GM19397 (cell line): ENCODE measurements around the gene TMEM63C.

Source experiments
- ATAC-seq: cut with Tn5 transposase; IDR thresholded peaks from one replicate; pipeline ENCODE4 v1.9.1; 2021; ENCODE audit warnings: mild to moderate bottlenecking, moderate library complexity; ENCODE audit not compliant: unreplicated experiment

TMEM63C gene

DNA sequence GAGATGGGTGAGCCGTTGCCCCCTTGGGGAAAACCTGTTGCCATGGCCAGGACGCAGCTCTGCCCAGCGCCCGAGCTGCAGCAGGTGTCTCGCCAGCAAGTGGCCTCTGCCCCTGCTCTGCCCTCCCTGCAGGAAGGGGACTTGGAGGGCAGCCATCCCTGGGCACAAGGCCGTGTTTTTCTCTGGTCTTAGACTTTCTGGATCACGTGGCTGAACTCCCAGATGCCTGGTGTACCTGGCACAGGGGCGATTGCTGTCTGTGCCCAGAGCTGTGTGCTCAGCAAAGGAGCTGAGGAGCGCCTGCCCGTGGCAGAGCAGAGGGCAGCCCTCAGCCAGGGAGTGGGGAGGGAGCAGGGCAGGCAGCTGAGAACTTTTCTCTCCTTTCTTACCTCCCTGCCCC, 38.0 kb downstream of the TMEM63C start:
- no peak for ATAC-seq

DNA sequence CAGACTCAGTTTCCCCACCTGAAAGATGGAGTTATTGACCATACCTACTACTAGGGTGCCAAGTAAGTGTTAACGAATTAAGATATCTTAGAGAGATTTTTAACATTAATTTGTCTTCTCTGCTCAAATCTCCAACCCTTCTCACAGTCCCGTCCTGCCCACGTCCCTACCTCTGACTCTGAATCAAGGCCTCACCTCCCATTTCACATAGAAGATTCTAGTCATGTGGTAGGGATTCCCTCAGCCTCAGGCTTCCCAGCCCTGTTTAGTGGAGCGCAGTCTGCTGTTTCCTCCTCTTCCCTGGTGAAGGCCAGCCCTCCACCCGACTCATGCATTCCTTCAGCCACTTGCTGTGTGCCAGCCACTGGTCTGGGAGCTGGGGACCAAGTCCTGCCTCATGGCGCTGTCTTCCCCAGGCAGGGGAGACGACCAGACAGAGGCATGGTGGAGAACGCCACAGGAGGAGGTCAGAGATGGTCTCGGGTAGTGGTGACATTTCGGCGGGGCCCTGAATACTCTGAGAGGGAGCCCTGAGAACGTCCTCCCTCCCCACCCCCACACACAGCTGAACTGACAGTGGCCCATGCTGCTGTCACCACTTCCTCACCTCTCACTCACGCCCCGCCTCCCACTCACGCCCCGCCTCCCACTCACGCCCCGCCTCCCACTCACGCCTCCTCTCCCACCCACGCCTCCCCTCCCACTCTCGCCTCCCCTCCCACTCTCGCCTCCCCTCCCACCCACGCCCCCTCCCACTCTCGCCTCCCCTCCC, 38.8 kb downstream of the TMEM63C start:
- ATAC-seq: no peak

DNA sequence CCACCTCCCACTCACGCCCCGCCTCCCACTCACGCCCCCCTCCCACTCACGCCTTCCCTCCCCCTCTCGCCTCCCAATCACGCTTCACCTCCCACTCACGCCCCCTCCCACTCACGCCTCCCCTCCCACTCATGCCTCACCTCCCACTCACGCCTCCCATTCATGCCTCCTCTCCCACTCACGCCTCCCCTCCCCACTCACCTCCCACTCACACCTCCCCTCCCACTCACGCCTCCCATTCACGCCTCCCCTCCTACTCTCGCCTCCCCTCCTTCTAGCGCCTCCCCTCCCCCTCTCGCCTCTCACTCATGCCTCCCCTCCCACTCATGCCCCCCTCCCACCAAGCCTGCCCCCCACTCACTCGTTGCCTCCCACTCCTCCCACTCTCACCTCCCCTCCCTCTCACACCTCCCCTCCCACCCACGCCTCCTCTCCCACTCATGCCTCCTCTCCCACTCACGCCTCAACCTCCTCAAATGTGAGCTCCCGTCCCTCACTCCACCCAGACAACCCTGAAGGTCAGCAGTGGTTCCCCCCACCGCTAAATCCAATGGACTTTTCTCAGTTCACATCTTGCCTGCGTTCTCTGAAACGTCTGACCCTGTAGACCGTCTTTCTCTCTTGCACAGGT, 39.8 kb downstream of the TMEM63C start:
- ATAC-seq: no peak

DNA sequence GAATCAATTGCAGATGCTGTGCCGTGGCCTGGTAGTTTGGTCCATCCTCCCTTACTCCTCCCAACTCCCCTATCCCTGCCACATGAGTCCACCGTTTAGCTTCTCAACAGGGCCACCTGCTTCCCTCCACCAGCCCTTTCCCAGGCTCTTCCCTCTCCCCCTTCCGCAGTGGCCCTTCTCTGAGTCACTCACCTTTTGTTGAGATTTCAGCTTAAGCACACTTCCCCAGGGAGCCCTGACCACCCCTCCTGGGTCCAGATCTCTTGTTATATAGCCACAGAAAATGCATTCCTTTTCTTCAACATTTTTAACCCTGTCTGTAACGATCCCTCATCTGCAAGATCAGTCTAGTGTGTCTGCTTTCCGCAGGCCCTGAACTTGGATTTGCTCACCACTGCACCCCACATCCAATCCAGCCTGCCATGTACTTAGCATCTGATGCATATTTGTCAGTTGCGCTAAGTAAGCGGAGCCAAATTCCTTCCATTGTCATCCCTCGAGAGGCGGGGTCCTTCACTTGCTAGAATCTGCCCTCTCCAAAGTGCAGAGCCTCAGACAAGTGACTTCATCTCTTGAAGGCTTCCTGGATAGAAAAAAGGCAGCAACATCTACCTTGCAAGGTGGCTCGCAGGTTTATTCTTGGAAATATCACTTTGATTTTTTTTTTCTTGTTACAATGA, 41.1 kb downstream of the TMEM63C start:
- ATAC-seq: no peak

DNA sequence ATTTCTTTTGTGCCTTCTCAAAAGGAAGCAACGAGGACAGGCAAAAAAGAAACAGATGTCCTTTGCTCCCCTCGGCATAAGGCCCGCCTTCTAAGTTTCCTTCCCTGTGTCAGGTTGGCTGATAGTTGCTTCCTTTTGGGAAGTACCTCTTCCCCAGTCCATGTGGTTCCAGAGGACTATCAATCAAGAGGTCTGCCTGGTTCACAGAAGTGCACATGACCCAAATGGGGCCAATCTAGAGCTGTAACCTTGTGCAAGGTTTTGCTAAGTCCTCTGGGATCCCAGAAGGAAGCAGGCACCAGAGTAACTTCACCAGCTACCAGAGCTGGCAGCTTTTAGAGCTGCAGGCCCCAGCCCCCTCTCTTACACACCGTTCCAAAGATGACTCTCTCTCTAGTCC, 42.6 kb downstream of the TMEM63C start:
- ATAC-seq: no peak

DNA sequence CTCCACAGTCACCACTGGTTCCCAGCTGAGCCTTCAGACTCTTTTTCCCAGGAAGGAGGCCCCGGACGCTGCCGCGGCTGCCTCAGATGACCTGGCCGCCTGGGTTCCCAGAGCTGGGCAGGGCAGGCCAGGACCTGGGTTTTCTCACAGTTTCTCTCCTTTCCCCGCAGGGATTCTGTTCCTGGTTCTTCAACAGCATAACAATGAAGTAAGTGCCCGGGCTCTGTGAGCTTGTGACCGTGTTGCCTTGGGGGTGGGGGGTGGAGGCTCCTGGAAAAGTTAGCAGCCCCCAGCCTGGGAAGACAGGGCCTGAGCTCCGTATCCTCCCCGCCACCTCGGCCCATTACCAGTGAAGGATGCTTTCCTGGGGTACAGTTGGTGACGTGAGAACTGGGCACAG, 43.7 kb downstream of the TMEM63C start:
- no peak for ATAC-seq

DNA sequence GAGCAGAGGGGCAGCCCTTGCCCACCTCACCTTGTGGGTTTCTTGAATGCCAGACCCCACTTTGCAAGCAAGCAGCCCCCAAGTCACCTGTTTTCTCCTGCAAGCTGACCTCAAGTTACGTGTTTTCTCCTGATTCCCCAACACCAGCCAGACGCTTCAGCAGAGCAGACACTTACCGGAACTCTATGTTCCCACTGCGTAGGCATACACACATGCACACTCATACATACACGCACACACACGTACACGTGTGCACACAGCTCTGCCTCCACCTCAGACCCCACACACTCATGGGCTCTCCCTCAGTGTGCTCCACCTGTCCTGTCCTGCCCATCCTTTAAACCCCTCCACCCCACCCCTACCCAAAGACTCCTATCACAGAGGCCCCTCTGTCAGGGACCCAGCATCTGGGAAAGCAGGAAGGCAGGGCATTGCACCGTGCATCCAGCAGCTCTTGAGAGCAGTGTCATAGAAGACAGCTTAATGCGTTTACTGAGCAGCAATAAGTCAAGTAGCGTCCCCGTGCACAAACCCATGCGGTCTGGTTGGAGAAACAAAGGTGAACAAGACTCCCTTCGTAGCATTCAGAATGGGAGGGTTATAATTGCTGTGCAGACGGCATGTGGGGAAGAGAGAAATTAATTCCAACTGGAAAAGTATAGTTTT, 44.4 kb downstream of the TMEM63C start:
- ATAC-seq: no peak

DNA sequence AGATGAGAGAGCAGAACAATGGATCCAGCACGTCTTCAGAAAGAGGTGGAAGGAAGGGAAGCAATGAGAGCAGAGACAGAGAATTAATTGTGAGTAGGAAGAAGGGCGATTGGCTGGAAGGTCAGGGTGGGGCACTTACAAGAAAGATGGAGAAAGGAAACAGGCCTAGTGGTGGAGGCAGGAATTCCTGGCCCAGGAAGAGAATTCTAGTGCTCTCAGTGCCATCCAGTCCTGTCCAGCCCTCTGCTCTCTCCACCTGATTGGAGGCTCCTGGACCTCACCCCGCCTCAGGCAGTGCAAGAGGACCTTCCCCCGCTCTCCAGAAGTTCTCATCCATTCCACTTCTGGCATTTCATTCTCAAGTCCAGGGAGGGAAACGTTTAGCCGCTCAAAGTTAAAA, 46.5 kb downstream of the TMEM63C start:
- ATAC-seq: no peak

DNA sequence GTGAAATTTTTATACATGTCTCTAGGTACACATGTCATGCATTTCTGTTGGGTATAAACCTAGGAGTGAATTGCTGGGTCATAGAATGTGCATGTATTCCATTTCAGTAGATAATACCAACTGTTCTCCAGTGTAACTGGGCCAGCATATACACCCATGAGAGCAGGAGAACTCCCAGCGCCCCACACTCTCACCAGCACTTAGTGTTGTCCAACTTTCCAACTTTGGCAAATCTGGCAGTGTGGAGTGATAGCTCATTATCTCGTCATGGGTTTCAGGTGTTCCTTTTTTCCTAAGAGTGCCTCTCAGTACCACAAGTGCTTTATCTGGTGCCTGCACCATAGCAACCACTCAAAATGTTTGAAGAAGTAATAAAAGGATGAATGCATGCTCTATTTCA, 49.3 kb downstream of the TMEM63C start:
- ATAC-seq: no peak

DNA sequence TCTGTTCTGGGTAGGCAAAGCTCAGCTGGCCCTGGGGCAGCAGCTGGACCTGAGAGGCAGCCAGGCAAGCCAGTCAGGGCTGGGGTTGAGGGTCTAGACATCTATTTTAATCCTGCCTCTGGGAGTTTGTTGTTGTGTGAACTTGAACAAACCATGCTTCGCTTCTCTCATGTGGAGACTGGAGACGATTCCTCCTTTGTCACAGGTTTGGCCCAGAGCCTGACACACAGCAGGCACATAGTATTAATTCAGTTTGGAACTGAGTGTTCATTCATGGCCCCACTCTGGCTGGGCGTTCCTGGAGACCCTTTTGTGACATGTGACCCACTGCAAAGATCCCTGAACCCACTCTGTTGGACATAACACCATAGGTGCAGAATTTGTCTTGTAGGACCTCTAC, 50.1 kb downstream of the TMEM63C start:
- no peak for ATAC-seq

DNA sequence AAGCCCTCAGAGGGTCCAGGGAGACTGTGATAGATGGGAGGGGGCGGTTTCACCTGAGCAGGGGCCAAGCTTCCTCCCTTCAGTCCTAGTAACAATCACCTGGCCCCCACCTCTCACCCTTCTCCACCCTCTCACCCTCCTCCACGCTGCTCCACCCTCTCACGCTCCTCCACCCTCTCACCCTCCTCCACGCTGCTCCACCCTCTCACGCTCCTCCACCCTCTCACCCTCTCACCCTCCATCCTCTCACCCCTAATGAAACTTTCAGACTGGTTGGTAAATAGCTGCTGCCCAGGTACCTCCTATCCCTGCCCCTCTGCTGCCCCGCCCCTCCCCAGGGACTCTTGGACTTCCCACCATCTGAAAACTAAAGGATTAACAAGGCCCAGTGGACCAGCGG, 55.2 kb downstream of the TMEM63C start:
- ATAC-seq: no peak

DNA sequence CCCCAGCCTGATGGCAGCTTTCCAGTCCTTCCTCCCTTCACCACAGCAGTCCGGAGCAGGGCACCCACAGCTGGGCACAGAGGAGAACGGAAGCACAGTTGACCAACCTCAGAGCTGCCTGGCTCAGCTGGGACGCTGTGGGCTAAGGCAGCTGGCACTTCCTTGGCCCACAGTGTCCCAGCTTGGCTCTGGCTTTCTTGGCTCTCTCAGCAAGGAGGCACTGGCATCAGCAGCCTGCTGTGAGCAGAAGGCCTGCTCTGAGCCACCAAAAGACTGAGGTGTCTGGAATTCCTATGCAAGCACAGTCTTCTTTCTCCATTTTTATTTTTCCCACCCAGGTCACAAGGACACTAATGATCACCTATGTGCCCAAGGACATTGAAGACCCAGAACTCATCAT, 56.8 kb downstream of the TMEM63C start:
- no peak for ATAC-seq

DNA sequence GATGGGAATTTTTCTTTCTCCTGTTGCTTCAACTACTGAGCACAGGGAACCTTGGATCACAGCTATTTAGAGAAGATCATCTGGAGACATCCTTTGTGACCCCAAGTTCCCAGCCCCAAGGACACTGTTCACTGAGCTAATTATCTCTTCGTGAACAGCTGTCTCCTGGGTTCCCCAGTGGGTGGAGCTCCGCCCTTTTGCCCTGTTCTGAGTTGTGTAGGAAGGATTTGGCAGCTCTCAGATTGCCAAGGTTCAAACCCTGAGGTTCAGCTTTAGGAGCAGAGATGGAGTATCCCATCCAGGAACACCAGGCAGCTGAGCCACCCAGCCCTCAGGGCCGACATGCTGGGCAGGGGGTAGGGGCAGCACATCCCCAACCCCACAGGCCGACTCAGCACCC, 57.4 kb downstream of the TMEM63C start:
- ATAC-seq: no peak

DNA sequence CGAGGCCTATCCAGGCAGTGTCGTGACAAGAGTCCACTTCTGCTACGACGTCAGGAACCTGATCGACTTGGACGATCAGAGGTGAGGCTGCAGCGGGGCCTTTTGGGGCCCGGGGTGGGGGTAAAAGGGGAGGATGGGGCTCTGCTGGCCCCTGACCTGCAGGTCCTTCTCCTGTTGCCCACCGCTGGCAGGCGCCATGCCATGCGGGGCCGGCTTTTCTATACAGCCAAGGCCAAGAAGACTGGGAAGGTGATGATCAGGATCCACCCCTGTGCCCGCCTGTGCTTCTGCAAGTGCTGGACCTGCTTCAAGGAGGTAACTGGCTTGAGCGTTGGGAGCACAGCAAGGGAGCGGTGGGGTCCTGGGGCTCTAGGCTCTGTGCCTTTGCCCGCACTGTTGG, 57.8 kb downstream of the TMEM63C start:
- no peak for ATAC-seq

DNA sequence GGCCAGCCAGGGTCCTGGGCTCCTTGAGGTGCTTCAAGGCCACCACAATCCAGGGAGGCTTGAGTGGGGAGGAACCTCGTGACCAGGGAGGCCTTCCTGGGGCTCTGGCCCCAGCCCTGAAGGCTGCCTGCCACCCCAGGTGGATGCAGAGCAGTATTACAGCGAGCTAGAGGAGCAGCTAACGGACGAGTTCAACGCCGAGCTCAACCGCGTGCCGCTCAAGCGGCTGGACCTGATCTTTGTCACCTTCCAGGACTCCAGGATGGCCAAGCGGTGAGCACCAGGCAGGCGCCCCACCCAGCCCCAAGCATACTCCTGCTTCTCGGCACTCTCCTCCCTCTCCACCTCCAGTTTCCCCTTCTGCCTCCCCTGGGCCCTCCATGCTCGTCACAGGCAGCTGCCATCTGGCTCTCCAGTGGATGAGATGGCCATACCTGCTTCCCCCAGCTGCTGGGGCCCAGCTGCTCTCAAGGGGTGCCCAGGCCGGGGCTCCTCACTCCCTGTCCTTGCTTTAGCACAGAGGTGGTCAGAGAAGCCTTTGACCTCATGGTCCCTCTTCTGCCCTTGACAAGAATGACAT, 58.8 kb downstream of the TMEM63C start:
- no peak for ATAC-seq

DNA sequence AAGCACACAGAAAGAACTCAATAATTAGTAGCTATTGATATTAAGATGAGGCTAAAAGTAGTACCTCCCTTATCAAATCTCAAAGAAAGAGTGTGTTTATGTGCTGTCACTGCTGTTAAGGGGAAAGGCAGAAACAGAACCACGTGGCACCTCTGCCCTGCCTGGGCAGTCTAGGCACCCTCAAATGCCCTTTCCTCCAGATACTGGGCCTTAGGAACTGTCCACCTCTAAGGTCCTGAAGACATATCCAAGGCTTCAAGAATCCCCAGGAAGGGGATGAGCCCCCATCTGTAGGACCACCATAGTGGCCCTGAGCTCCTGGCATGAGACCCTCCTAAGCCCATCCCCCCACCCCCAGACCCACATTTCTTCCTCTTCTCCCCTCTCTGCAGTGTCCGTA, 60.4 kb downstream of the TMEM63C start:
- no peak for ATAC-seq

DNA sequence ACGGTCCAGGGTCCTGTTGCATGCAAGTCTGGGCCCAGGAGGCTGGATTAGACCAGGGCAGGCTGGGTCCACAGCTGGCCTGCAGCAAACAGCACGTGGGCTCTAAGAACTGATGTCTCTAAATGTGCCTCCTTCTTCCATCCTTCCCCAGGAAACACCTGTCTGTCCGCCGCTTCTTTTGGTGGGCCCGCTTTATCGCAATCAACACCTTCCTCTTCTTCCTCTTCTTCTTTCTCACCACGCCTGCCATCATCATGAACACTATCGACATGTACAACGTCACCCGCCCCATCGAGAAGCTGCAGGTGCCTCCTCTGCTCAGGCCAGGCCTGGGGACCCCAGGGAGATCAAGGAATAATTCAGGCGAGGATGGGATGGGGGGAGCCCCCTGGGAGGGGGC, 61.2 kb downstream of the TMEM63C start:
- ATAC-seq: no peak

DNA sequence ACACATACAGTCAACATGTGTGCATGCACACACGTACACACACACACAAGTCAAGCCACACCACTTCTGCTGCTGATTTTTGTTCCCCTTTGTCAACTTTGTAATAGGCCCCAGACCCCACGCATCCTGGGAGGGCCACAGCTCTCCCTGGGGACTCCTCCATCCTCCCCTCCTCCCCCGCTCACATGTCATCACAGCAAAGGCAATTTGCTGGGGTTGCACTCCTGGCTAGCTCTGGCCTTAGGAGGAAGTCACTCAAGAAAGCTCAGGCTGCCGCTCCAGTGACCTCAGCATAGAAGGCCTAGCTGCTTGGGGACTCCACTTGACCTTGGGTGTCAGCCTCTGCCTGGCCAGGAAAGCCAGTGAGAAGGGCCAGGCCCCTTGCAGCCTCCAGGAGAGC, 62.3 kb downstream of the TMEM63C start:
- ATAC-seq: no peak

DNA sequence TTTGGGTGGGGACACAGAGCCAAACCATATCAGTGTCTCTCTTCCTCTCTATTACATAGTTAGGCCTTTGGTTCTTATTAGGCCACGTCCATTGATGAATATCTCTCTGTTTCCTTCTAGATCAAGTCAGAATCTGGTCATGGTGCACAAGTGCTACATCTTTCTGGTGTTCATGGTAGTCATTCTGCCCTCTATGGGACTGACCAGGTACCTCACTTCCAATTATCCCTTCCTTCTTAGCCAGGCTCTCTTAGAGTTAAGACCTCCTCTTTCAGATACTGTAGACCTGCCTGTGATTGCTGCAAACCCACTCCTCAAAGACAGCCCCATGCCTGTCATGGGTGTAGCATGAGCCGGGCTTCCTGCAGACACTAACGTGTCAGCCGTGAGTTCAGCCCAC, 64.2 kb downstream of the TMEM63C start:
- no peak for ATAC-seq

DNA sequence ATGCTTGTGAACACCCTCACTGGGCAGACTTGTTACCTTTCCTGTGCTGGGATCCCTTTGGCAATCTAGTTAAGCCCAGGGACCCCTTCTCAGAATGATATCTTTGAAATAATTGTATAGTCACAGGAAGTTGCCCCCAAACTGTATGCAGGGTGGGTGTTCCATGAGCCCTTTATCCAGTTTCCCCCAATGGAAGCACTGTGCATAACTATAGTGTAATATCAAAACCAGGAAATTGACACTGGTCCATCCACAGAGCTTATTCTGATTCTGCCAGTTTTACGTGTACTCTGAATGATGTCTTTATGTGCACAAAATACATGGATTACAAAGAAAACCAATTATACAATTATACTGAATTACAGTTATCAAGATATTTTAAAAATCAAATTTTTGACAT, 65.2 kb downstream of the TMEM63C start:
- ATAC-seq: no peak

DNA sequence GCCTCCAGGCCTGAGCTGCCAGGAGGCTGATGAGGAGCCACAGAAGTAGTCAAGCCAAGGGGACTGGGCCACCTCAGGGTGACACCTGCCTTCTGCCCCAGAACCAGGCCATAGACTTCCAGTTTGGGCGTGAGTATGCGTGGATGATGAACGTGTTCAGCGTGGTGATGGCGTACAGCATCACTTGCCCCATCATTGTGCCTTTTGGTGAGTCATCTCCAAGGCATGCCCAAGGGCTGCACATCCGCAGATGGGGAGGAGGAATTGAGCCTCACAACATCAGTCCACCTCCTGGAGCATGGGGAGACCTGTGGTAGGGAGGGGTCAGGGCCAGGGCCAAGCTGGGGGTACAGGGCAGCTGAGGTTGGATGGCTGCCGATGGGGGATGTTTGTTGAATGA, 67.1 kb downstream of the TMEM63C start:
- no peak for ATAC-seq
